Effector CD8-positive, alpha-beta T cell (primary cell): ENCODE results near the gene NEUROG1.

Experiments used
- DNase-seq: peaks from one replicate; lab custom pipeline; 2025; lab: John Stamatoyannopoulos, UW

The NEUROG1 gene

GRCh38 chr5:135493406-135494180 lies 42.2 kb downstream of the NEUROG1 start:
- DNase-seq, result no peak

- no peak for DNase-seq
Measured at GRCh38 chr5:135492319-135492626, 43.5 kb downstream of the NEUROG1 start.

- DNase-seq, result no peak
Measured at GRCh38 chr5:135491552-135492318, 44.0 kb downstream of the NEUROG1 start.

- no peak for DNase-seq
Measured at GRCh38 chr5:135491038-135491551, 44.7 kb downstream of the NEUROG1 start.

- no peak for DNase-seq
Measured at GRCh38 chr5:135490245-135491037, 45.3 kb downstream of the NEUROG1 start.

- no peak for DNase-seq
Measured at GRCh38 chr5:135489466-135490244, 46.1 kb downstream of the NEUROG1 start.

- DNase-seq, result no peak
Measured at GRCh38 chr5:135488727-135489465, 46.9 kb downstream of the NEUROG1 start.

GRCh38 chr5:135487839-135488514 lies 47.8 kb downstream of the NEUROG1 start:
- no peak for DNase-seq

GRCh38 chr5:135487037-135487395 lies 48.7 kb downstream of the NEUROG1 start:
- no peak for DNase-seq

- no peak for DNase-seq
Measured at GRCh38 chr5:135486131-135487036, 49.4 kb downstream of the NEUROG1 start.

GRCh38 chr5:135484674-135485086 lies 51.1 kb downstream of the NEUROG1 start:
- no peak for DNase-seq
